Lower lobe of right lung (tissue), 2 donors: ENCODE measurements around the gene SLC39A9. TPM values are rescaled to one million over a fixed set of nuclear protein-coding genes. Genes with fewer than 3 reads are reported as not detected.
A peak's percentile ranks its signal among the peaks of the same experiment; 100 is the strongest.

ENCODE experiments used
- ATAC-seq, 2 donors: fragments of 200-7000 bp; cut with Tn5 transposase; one replicate each; pipeline ENCODE4 v1.9.1; 2020 to 2022; ENCODE audit warnings: mild to moderate bottlenecking in 2 of 2, moderate library complexity in 2 of 2
- DNase-seq: peaks from one replicate; pipeline ENCODE4 v3.0.0-alpha.2; 2020
- H3K27ac ChIP-seq: fragments of 200-600 bp; one replicate; pipeline ENCODE4 v1.8.0; 2022
- H3K27me3 ChIP-seq: fragments of 200-600 bp; one replicate; pipeline ENCODE4 v1.8.0; 2022; ENCODE audit warnings: low read depth
- H3K36me3 ChIP-seq: fragments of 200-600 bp; one replicate; pipeline ENCODE4 v1.8.0; 2022; ENCODE audit warnings: mild to moderate bottlenecking
- H3K4me1 ChIP-seq: fragments of 200-600 bp; one replicate; pipeline ENCODE4 v1.8.0; 2022
- H3K4me3 ChIP-seq: fragments of 200-600 bp; one replicate; pipeline ENCODE4 v1.8.0; 2022; ENCODE audit warnings: mild to moderate bottlenecking
- H3K9me3 ChIP-seq: fragments of 200-600 bp; one replicate; pipeline ENCODE4 v1.8.0; 2022
- CTCF ChIP-seq: fragments of 200-600 bp; IDR thresholded peaks from one replicate; pipeline ENCODE4 v1.8.0; 2022; ENCODE audit warnings: antibody characterized with exemption, mild to moderate bottlenecking
- intact Hi-C: fragments of 100-400 bp; cut with DNase I; formaldehyde crosslinking; loops from one replicate; pipeline ENCODE4 v1.11.0; 2022
- total RNA-seq: library from RNA; stranded (reverse); fragmentation: NEBNext Ultra II Directional; extraction: Animal tissue kit (Norgen Biotek cat#: 25700); gene quantifications from one replicate; pipeline ENCODE4 v1.2.1, GENCODE V29; 2021
- donor health status: DM: no; HTN: yes; CAD: no; lungs with severe emphysema.

The SLC39A9 gene
- total RNA-seq, 1 donor from 2014 or later = 49.6 TPM

GRCh38 chr14:69372146-69372545, 26.3 kb upstream of the SLC39A9 start:
- Histone ChIP-seq H3K4me1 (no peaks in the 10 kb centered on the region), H3K27ac (no peak overlapping the region), H3K27me3 (no peaks in the 10 kb centered on the region), H3K9me3 (no peaks in the 10 kb centered on the region), H3K4me3 (no peak overlapping the region), H3K36me3 (peaks cover 18% of the 10 kb centered on the region)
- no peak for TF ChIP-seq CTCF
- intact Hi-C loops = no loop called here
- no peak for DNase-seq
- ATAC-seq = no peak

GRCh38 chr14:69373104-69373503, 25.4 kb upstream of the SLC39A9 start:
- no peaks in the 10 kb centered on the region for H3K9me3 ChIP-seq
- no peak overlapping the region for H3K27ac ChIP-seq
- intact Hi-C loops = no loop called here
- ATAC-seq (no peak), DNase-seq (no peak)
- TF ChIP-seq CTCF = no peak
- H3K4me3 ChIP-seq = no peak overlapping the region
- no peaks in the 10 kb centered on the region for H3K4me1 ChIP-seq
- H3K27me3 ChIP-seq = no peaks in the 10 kb centered on the region
- peaks cover 20% of the 10 kb centered on the region for H3K36me3 ChIP-seq

GRCh38 chr14:69374235-69374634, 24.3 kb upstream of the SLC39A9 start:
- no peaks in the 10 kb centered on the region for H3K27me3 ChIP-seq
- no peak overlapping the region for H3K27ac ChIP-seq
- no peak overlapping the region for H3K4me3 ChIP-seq
- H3K9me3 ChIP-seq = no peaks in the 10 kb centered on the region
- no peak for DNase-seq
- intact Hi-C loops = no loop called here
- H3K36me3 ChIP-seq = peaks cover 28% of the 10 kb centered on the region
- no peak for ATAC-seq
- no peaks in the 10 kb centered on the region for H3K4me1 ChIP-seq
- no peak for TF ChIP-seq CTCF

GRCh38 chr14:69375182-69375581, 23.3 kb upstream of the SLC39A9 start:
- H3K36me3 ChIP-seq = peaks cover 37% of the 10 kb centered on the region
- H3K27me3 ChIP-seq = no peaks in the 10 kb centered on the region
- H3K27ac ChIP-seq = no peak overlapping the region
- no peaks in the 10 kb centered on the region for H3K9me3 ChIP-seq
- intact Hi-C loops = no loop called here
- no peak for TF ChIP-seq CTCF
- DNase-seq (no peak), ATAC-seq (no peak)
- H3K4me1 ChIP-seq = no peaks in the 10 kb centered on the region
- H3K4me3 ChIP-seq = no peak overlapping the region

- H3K4me3 ChIP-seq = no peak overlapping the region
- H3K27ac ChIP-seq = no peak overlapping the region
- H3K36me3 ChIP-seq = peaks cover 42% of the 10 kb centered on the region
- ATAC-seq (no peak), DNase-seq (no peak)
- no peaks in the 10 kb centered on the region for H3K27me3 ChIP-seq
- intact Hi-C loops = no loop called here
- peaks cover 4% of the 10 kb centered on the region for H3K4me1 ChIP-seq
- H3K9me3 ChIP-seq = no peaks in the 10 kb centered on the region
- TF ChIP-seq CTCF = no peak
These were observed 22.8 kb upstream of the SLC39A9 start for GRCh38 chr14:69375722-69376121.

- Histone ChIP-seq H3K27me3 (no peaks in the 10 kb centered on the region), H3K27ac (no peak overlapping the region), H3K36me3 (peaks cover 46% of the 10 kb centered on the region), H3K4me3 (no peak overlapping the region), H3K4me1 (peaks cover 7% of the 10 kb centered on the region), H3K9me3 (no peaks in the 10 kb centered on the region)
- intact Hi-C loops = no loop called here
- DNase-seq (no peak), ATAC-seq (peak; percentile 47 to 65)
- TF ChIP-seq CTCF = no peak
These were observed 22.1 kb upstream of the SLC39A9 start for GRCh38 chr14:69376439-69376838.
